MM.1S (cell line): ENCODE data around the gene UBE3A.
A peak's percentile ranks its signal among the peaks of the same experiment; 100 is the strongest.

ENCODE experiments used
- DNase-seq: peaks from one replicate; pipeline ENCODE4 v3.0.0-alpha.2; 2015
- H2AFZ ChIP-seq: fragments of 300-600 bp; sonication (generic); 2 replicates; pipeline ENCODE4 v1.6.0; 2016; ENCODE audit warnings: antibody characterized with exemption, low read length
- H3F3A ChIP-seq: fragments of 300-600 bp; sonication (generic); 2 replicates; pipeline ENCODE4 v1.6.1; 2016; ENCODE audit warnings: mild to moderate bottlenecking, antibody characterized with exemption, low read length, moderate library complexity, mixed read lengths; ENCODE audit not compliant: insufficient read depth
- H3K27ac ChIP-seq: fragments of 300-600 bp; sonication (generic); 2 replicates; pipeline ENCODE4 v1.5.1; 2016; ENCODE audit warnings: mild to moderate bottlenecking, low read length
- H3K27me3 ChIP-seq: fragments of 300-600 bp; sonication (generic); replicated peaks from 2 replicates; pipeline ENCODE4 v1.6.0; 2016; ENCODE audit warnings: low read length; ENCODE audit not compliant: insufficient read depth
- H3K36me3 ChIP-seq: fragments of 300-600 bp; sonication (generic); replicated peaks from 2 replicates; pipeline ENCODE4 v1.6.1; 2016; ENCODE audit warnings: mild to moderate bottlenecking, low read length, mixed read lengths; ENCODE audit not compliant: insufficient read depth
- H3K4me1 ChIP-seq: fragments of 300-600 bp; sonication (generic); 2 replicates; pipeline ENCODE4 v1.6.1; 2016; ENCODE audit warnings: low read length, mixed read lengths
- H3K4me2 ChIP-seq: fragments of 300-600 bp; sonication (generic); 2 replicates; pipeline ENCODE4 v1.6.0; 2016; ENCODE audit warnings: low read depth, low read length
- H3K4me3 ChIP-seq: fragments of 300-600 bp; sonication (generic); 2 replicates; pipeline ENCODE4 v1.5.1; 2016; ENCODE audit warnings: low read length, mixed read lengths
- H3K79me2 ChIP-seq: fragments of 300-600 bp; sonication (generic); 2 replicates; pipeline ENCODE4 v1.6.1; 2016; ENCODE audit warnings: mixed run types, low read length, mixed read lengths
- H3K9ac ChIP-seq: fragments of 300-600 bp; sonication (generic); 2 replicates; pipeline ENCODE4 v1.6.1; 2016; ENCODE audit warnings: low read length, mixed read lengths
- H3K9me2 ChIP-seq: fragments of 300-600 bp; sonication (generic); replicated peaks from 2 replicates; pipeline ENCODE4 v1.6.1; 2016; ENCODE audit warnings: mild to moderate bottlenecking, low read length, mixed read lengths; ENCODE audit not compliant: insufficient read depth
- H3K9me3 ChIP-seq: fragments of 300-600 bp; sonication (generic); replicated peaks from 2 replicates; pipeline ENCODE4 v1.6.1; 2016; ENCODE audit warnings: mild to moderate bottlenecking, low read length, mixed read lengths; ENCODE audit not compliant: insufficient read depth
- H4K20me1 ChIP-seq: fragments of 300-600 bp; sonication (generic); 2 replicates; pipeline ENCODE4 v1.6.1; 2016; ENCODE audit warnings: mild to moderate bottlenecking, low read length, moderate library complexity, mixed read lengths; ENCODE audit not compliant: insufficient read depth
- CTCF ChIP-seq: fragments of 300-600 bp; sonication (generic); IDR thresholded peaks from 2 replicates; pipeline ENCODE4 v1.5.1; 2016; ENCODE audit warnings: antibody characterized with exemption, low read length, mixed read lengths
- EZH2 ChIP-seq: fragments of 300-600 bp; sonication (generic); optimal IDR thresholded peaks from 2 replicates; pipeline ENCODE3; 2017; ENCODE audit warnings: low read depth, mild to moderate bottlenecking, antibody characterized with exemption, low read length, mixed read lengths
- EZH2phosphoT487 ChIP-seq: fragments of 300-600 bp; sonication (generic); IDR thresholded peaks from 2 replicates; pipeline ENCODE4 v1.6.1; 2018; ENCODE audit warnings: antibody characterized with exemption, low read length

The UBE3A gene

GRCh38 chr15:25407950-25408349, 30.9 kb downstream of the UBE3A start:
- Histone ChIP-seq H3K36me3 (peaks cover 6% of the 10 kb centered on the region; the same call in 1 of the 2 replicates), H3K4me1 (peaks cover 36% of the 10 kb centered on the region), H3K27me3 (no peaks in the 10 kb centered on the region), H3K27ac (no peak overlapping the region), H3K4me2 (no peak overlapping the region), H3K79me2 (peaks cover 95% of the 10 kb centered on the region), H3K9me2 (no peaks in the 10 kb centered on the region), H3K9me3 (no peaks in the 10 kb centered on the region), H3F3A (no peaks in the 10 kb centered on the region), H4K20me1 (no peaks in the 10 kb centered on the region), H2AFZ (no peak overlapping the region), H3K9ac (no peak overlapping the region), H3K4me3 (no peak overlapping the region)
- no peak for TF ChIP-seq EZH2
- DNase-seq = no peak

- Histone ChIP-seq H3K4me3 (no peak overlapping the region), H3K9ac (no peak overlapping the region), H3K4me2 (no peak overlapping the region), H3K9me3 (no peaks in the 10 kb centered on the region), H3F3A (no peaks in the 10 kb centered on the region), H2AFZ (no peak overlapping the region), H3K4me1 (peaks cover 41% of the 10 kb centered on the region), H3K36me3 (peaks cover 10% of the 10 kb centered on the region; the same call in 1 of the 2 replicates), H3K27me3 (no peaks in the 10 kb centered on the region), H3K9me2 (no peaks in the 10 kb centered on the region), H4K20me1 (no peaks in the 10 kb centered on the region), H3K27ac (peak overlapping the region; percentile 7; the same call in 1 of the 2 replicates), H3K79me2 (peaks cover 95% of the 10 kb centered on the region)
- no peak for DNase-seq
- TF ChIP-seq CTCF (no peak), EZH2phosphoT487 (no peak), EZH2 (no peak)
Observed at GRCh38 chr15:25406846-25407245, 32.0 kb downstream of the UBE3A start.

- no peaks in the 10 kb centered on the region for H3F3A ChIP-seq
- no peaks in the 10 kb centered on the region for H3K27me3 ChIP-seq
- H3K4me1 ChIP-seq = peaks cover 43% of the 10 kb centered on the region
- TF ChIP-seq CTCF (no peak), EZH2 (no peak), EZH2phosphoT487 (no peak)
- peaks cover 11% of the 10 kb centered on the region; the same call in 1 of the 2 replicates for H3K36me3 ChIP-seq
- no peak overlapping the region for H3K4me3 ChIP-seq
- peaks cover 94% of the 10 kb centered on the region for H3K79me2 ChIP-seq
- no peak overlapping the region for H2AFZ ChIP-seq
- H4K20me1 ChIP-seq = no peaks in the 10 kb centered on the region
- H3K27ac ChIP-seq = no peak overlapping the region
- H3K9me2 ChIP-seq = no peaks in the 10 kb centered on the region
- H3K9me3 ChIP-seq = no peaks in the 10 kb centered on the region
- DNase-seq = no peak
- H3K9ac ChIP-seq = no peak overlapping the region
- no peak overlapping the region for H3K4me2 ChIP-seq
Observed at GRCh38 chr15:25406261-25406660, 32.6 kb downstream of the UBE3A start.

- DNase-seq = no peak
- no peak for TF ChIP-seq EZH2
- TF ChIP-seq EZH2phosphoT487 = no peak
- TF ChIP-seq CTCF = no peak
- H4K20me1 ChIP-seq = no peaks in the 10 kb centered on the region
- H3K9me3 ChIP-seq = no peaks in the 10 kb centered on the region
- H3K79me2 ChIP-seq = peaks cover 90% of the 10 kb centered on the region
- peaks cover 17% of the 10 kb centered on the region; the same call in 1 of the 2 replicates for H3K36me3 ChIP-seq
- no peaks in the 10 kb centered on the region for H3F3A ChIP-seq
- no peak overlapping the region for H3K27ac ChIP-seq
- H3K4me1 ChIP-seq = peaks cover 37% of the 10 kb centered on the region
- H3K27me3 ChIP-seq = no peaks in the 10 kb centered on the region
- no peak overlapping the region for H2AFZ ChIP-seq
- no peak overlapping the region for H3K4me3 ChIP-seq
- H3K4me2 ChIP-seq = peak overlapping the region; percentile 6; the same call in 1 of the 2 replicates
- no peaks in the 10 kb centered on the region for H3K9me2 ChIP-seq
- H3K9ac ChIP-seq = no peak overlapping the region
Observed at GRCh38 chr15:25403771-25404170, 35.1 kb downstream of the UBE3A start.
